HG03280 (cell line): ENCODE measurements around the gene ZNF624.
"Not testable (repeated sequence)": the region's sequence is repeated elsewhere in the genome, so short reads cannot be mapped to it uniquely, and the experiment has no call there.

Experiments
- ATAC-seq: cut with Tn5 transposase; IDR thresholded peaks from one replicate; pipeline ENCODE4 v1.9.1; 2021; ENCODE audit warnings: mild to moderate bottlenecking, moderate library complexity; ENCODE audit not compliant: unreplicated experiment

ZNF624 gene

GRCh38 chr17:16653367-16654041 is at the start of gene ZNF624:
Gene ZNF624 (minus strand): TSS chr17:16653850.
- ATAC-seq, result peak; percentile 97

DNA sequence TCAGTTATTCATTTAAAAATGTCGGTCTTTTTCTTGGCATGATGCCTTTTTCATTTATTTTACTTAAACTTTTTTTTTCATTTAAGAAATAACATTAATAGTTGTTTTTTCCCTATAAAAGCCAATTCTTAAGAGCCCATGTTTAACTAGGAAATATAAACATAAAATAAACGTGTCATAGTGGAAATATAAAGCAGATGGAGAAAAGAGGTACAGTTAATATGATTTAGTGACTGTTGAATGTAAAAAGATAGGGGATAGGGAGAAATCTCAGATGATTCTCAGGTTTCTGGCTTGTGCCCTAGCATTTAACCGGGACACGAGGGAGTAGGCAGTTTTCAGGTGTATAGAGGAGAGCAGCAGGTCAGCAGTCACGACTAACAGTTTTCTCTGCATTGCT is 44.0 kb upstream of the ZNF624 start:
- ATAC-seq, result not testable (repeated sequence)

DNA sequence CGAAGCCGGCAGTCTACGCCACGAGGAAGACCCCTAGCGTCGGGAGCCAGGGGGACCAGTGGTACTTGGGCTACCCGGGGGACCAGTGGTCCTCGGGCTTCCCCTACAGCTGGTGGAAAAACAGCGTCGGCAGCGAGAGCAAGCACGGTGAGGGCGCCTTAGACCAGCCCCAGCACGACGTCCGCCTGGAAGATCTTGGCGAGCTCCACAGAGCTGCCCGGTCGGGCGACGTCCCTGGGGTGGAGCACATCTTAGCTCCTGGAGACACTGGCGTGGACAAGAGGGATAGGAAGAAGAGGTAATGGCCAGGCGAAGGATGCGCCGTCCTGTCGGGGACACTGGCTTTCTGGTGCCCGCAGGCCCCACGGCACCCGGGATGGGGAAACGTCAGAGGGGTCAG is 36.8 kb upstream of the ZNF624 start:
- not testable (repeated sequence) for ATAC-seq

- ATAC-seq, result not testable (repeated sequence)
Measured at GRCh38 chr17:16689731-16690281, 36.2 kb upstream of the ZNF624 start, which contains the start of gene CCDC144A. Gene CCDC144A (plus strand): TSS chr17:16690241. CDS start chr17:16690401, 160 bp downstream.

GRCh38 chr17:16687151-16687550 is 33.5 kb upstream of the ZNF624 start:
- not testable (repeated sequence) for ATAC-seq

- not testable (repeated sequence) for ATAC-seq
Measured at GRCh38 chr17:16686019-16686418, 32.4 kb upstream of the ZNF624 start.

DNA sequence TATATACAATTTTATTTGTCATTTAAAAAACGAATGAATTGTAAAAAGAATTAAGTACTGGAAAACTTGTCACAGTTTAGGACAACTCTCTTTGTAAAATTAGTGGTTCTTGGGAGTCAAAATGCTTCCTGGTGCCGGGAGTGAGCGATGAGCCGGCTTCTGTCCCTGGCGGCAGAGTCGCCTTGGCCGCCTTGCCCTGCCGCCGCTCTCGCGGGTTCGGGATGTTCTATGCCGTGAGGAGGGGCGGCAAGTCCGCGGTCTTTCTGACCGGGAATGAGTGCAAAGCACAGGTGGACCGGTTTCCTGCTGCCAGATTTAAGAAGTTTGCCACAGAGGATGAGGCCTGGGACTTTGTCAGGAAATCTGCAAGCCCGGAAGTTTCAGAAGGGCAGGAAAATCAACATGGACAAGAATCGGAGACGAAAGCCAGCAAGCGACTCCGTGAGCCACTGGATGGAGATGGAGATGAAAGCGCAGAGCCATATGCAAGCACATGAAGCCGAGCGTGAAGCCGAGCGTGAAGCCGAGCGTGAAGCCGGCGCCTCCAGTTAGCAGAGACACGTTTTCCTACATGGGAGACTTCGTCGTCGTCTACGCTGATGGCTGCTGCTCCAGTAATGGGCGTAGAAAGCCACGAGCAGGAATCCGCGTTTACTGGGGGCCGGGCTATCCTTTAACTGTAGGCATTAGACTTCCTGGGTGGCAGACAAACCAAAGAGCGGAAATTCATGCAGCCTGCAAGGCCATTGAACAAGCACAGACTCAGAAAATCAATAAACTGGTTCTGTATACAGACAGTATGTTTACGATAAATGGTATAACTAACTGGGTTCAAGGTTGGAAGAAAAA is 29.9 kb upstream of the ZNF624 start:
- ATAC-seq, result not testable (repeated sequence)

DNA sequence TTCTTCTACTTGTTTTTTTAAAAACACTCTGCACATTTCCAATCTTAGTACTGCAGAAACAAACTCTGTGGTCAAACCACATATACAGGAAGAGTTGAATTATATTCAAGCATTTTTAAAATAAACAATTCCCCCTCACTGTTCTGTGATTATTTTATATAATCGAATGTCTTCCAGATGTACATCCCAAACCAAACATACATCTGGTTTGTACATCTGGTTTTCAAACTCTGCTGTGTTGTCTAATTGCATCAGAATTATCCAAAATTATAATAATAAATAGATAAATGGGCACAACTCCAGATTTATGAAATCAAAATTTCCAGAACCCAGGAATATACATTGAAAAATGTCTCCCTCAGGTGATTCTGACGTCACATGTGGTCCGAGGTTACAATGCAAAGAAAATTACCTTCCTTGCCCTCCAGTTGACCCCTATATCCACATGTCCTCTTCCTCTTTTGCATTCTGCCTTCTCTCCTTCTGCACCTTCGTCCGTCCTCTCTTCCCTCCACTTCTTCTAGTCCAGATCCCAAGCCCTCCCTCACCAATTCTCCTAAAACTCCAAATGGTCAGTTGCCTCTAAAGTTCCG is 23.1 kb upstream of the ZNF624 start:
- no peak for ATAC-seq

DNA sequence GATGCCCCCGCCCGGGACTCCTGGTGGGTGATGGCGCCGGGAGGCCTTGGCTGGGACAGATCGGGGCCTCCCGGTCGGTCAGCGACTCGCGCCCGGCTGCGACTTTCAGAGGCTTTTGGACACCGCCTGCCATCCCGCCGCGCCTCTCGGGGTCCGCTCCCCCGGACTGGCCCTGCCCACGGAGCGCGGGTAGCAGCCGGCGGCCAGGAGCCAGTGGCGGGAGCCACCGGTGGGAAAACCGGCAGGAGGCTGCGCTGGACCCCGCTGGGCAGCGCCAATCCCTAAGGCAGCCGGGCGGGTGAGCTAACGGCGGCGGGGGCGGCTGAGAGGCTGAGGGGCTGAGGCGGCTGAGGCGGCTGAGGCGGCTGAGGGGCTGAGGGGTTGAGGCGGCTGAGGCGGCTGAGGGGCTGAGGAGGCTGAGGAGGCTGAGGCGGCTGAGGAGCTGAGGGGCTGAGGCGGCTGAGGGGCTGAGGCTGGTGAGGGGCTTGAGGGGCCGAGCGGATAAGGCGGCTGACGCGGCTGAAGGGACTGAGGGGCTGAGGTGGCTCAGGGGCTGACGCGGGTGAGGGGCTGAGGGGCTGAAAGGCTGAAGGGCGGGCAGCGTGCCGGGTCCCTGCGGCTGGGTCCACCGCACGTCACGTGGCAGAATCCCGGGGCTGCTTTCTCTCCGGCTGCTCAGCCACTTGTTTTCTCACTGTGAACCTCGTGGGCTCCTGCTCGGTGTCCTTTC is 13.4 kb upstream of the ZNF624 start:
- ATAC-seq, result not testable (repeated sequence)

- ATAC-seq, result not testable (repeated sequence)
Measured at GRCh38 chr17:16666553-16666906, 12.9 kb upstream of the ZNF624 start.

DNA sequence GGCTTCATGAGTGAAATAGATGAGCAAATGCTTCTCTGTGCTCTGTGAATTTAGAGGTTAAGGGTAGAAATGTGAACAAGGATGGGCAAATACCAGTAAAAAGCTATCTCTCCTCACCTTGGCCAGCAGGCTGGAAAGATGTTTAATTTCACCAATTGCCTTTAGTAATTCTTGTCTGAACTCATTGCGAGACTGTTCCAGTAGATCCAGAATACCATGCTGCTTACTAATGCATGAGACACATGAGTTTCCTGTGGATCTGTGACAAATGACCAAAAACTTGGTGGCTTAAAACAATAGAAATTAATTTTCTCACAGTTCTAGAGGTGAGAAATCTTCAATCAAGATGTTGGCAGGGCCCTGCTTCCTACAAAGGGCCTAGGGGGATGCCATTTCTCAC is 9.3 kb upstream of the ZNF624 start:
- ATAC-seq, result no peak

- no peak for ATAC-seq
Measured at GRCh38 chr17:16661217-16661616, 7.6 kb upstream of the ZNF624 start.

- no peak for ATAC-seq
Measured at GRCh38 chr17:16652847-16653366, 743 bp downstream of the ZNF624 start.

GRCh38 chr17:16652252-16652651 is 1.4 kb downstream of the ZNF624 start:
- ATAC-seq, result no peak

DNA sequence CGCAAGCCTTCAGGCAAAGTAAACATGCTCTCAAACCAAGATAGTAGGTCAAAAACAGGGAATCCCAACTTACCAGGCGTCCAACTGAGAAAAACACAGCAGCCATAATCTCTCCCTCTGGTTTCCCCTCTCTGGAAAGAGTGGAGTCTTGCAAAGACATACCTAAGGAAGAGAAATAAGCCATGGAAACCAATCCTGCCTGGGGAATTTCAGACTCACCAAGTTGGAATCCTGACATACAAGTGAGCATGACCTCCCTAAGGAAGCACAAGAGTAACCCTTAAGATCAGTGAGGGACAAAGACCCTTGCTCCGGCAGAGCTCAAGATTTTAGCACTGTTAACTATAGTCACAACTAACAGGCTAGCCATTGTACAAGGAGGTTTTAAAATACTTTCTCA is 4.1 kb downstream of the ZNF624 start:
- no peak for ATAC-seq

- ATAC-seq, result no peak
Measured at GRCh38 chr17:16639438-16639837, 14.2 kb downstream of the ZNF624 start.

DNA sequence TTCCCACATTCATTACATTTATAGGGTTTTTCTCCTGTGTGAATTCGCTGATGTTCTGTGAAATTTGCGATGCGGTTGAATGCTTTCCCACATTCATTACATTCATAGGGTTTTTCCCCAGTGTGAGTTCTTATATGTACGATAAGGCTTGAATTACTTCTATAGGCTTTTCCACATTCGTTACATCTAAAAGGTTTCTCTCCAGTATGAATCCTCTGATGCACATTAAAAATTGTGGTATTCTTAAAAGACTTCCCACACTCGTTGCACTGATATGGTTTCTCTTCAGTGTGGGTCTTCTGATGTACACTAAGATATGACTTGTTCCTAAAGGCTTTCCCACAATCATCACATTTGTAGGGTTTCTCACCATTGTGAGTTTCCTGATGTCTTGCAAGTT is 30.4 kb downstream of the ZNF624 start:
- no peak for ATAC-seq

GRCh38 chr17:16622540-16623277 is 30.9 kb downstream of the ZNF624 start:
- no peak for ATAC-seq

- ATAC-seq, result no peak
Measured at GRCh38 chr17:16617481-16618060, 36.1 kb downstream of the ZNF624 start.
